ENCODE measurements around the gene CCDC70. TPM values are rescaled to one million over a fixed set of nuclear protein-coding genes. Genes with fewer than 3 reads are reported as not detected.

CCDC70 gene
- total RNA-seq, 1 experiment from 2014 or later: not detected

- no TSS peak for BruUV-seq (replicated peaks)
- Mint-ChIP-seq H3K27me3 (ENCODE audit: insufficient read depth, unreplicated experiment) (peaks cover 29% of the 10 kb centered on the region), H3K4me1 (ENCODE audit: insufficient read depth, unreplicated experiment) (peaks cover 19% of the 10 kb centered on the region), H3K9me3 (ENCODE audit: unreplicated experiment) (no peaks in the 10 kb centered on the region), H3K4me3 (ENCODE audit: unreplicated experiment) (no peak overlapping the region), H3K36me3 (ENCODE audit: insufficient read depth, unreplicated experiment) (no peaks in the 10 kb centered on the region), H3K27ac (ENCODE audit: low read depth, unreplicated experiment) (no peak overlapping the region)
- TF ChIP-seq CTCF (IDR thresholded peaks at IDR 0.05; ENCODE audit: unreplicated experiment): peak; percentile 44
- POLR2A ChIA-PET: no interaction called here
- CTCF ChIA-PET: interaction anchor here (0.6 to 2.0 kb wide), 9 partner anchors 13 to 1517 kb away, joined by 3 to 6 read pairs (median 3); no protein-coding TSS in a partner anchor
- intact Hi-C loops (cut with micrococcal nuclease): no loop called here
- DNase-seq (ENCODE audit: unreplicated experiment): peak; percentile 39
Measured at GRCh38 chr13:51849145-51850101, 12.3 kb upstream of the CCDC70 start.

- TF ChIP-seq CTCF (IDR thresholded peaks at IDR 0.05; ENCODE audit: unreplicated experiment): no peak
- intact Hi-C loops (cut with micrococcal nuclease): no loop called here
- Mint-ChIP-seq H3K27me3 (ENCODE audit: insufficient read depth, unreplicated experiment) (peaks cover 15% of the 10 kb centered on the region), H3K4me3 (ENCODE audit: unreplicated experiment) (no peak overlapping the region), H3K4me1 (ENCODE audit: insufficient read depth, unreplicated experiment) (peaks cover 7% of the 10 kb centered on the region), H3K27ac (ENCODE audit: low read depth, unreplicated experiment) (no peak overlapping the region), H3K36me3 (ENCODE audit: insufficient read depth, unreplicated experiment) (no peaks in the 10 kb centered on the region), H3K9me3 (ENCODE audit: unreplicated experiment) (no peaks in the 10 kb centered on the region)
- DNase-seq (ENCODE audit: unreplicated experiment): peak; percentile 8
- BruUV-seq (replicated peaks): no TSS peak
- ChIA-PET POLR2A (no interaction called here), CTCF (no interaction called here)
Measured at GRCh38 chr13:51856027-51856736, 5.6 kb upstream of the CCDC70 start.

DNA sequence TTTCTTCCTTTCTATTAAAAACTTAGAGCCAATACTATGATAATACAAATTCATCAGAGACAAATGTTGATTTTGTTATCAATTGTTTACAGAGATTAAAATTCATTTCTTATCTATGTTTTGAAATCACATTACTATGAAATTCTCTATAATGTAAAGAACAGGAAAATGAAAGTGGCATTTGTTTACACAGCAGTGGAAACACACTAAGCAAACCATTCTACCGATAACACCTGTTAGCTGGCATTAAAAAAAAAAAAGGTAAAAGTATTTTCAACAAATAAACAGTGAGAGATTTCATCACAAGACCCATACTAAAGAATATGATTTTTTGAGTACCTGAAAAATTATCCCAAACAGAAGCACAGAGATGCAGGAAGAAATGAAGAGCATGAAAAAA lies 4.8 kb upstream of the CCDC70 start:
- Mint-ChIP-seq H3K36me3 (ENCODE audit: insufficient read depth, unreplicated experiment) (no peaks in the 10 kb centered on the region), H3K4me1 (ENCODE audit: insufficient read depth, unreplicated experiment) (peaks cover 7% of the 10 kb centered on the region), H3K4me3 (ENCODE audit: unreplicated experiment) (no peak overlapping the region), H3K27ac (ENCODE audit: low read depth, unreplicated experiment) (no peak overlapping the region), H3K9me3 (ENCODE audit: unreplicated experiment) (no peaks in the 10 kb centered on the region), H3K27me3 (ENCODE audit: insufficient read depth, unreplicated experiment) (peaks cover 11% of the 10 kb centered on the region)
- no peak for TF ChIP-seq CTCF (IDR thresholded peaks at IDR 0.05; ENCODE audit: unreplicated experiment)
- DNase-seq (ENCODE audit: unreplicated experiment): no peak
- BruUV-seq (replicated peaks): no TSS peak
- ChIA-PET CTCF (no interaction called here), POLR2A (no interaction called here)
- intact Hi-C loops (cut with micrococcal nuclease): no loop called here

Data from MCF 10A (cell line).